Measurements from ENCODE around the gene KIFAP3.

DNA sequence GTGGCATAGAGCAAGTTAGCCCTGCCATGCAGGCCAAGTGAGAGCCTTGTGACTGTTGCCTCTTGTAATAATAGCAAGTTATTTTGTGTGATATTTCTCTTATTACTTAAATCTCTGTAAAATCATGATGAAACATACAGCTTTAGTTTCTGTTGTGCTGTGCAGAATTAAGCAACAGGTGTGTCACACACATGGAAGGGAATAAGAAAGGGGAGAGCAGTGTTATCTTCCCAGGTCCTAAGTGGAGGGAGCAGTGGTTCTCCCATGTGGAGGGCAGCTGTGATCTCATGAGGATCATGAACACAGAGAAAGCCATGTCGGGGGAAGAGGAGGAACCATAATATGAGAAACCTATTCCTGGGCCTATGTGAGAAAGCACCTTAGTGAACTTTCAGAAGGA is 155.6 kb downstream of the KIFAP3 start:
- TF ChIP-seq CTCF (IDR thresholded peaks at IDR 0.05) (no peak), POLR2A (IDR thresholded peaks at IDR 0.05) (no peak)

Measured in esophagus squamous epithelium (tissue), 4 donors.